Naive thymus-derived CD4-positive, alpha-beta T cell (primary cell): ENCODE data around the gene DTD1. TPM values are rescaled to one million over a fixed set of nuclear protein-coding genes. Genes with fewer than 3 reads are reported as not detected.

Experiments
- ATAC-seq: fragments of 150-1000 bp; cut with Tn5 transposase; 2 replicates; pipeline ENCODE4 v1.10.0; 2021; ENCODE audit warnings: mild to moderate bottlenecking, moderate library complexity
- CTCF ChIA-PET: fragments of 350-600 bp; sonication (Branson Sonifier 250); formaldehyde crosslinking; loops from one replicate; lab custom pipeline; 2021; ENCODE audit warnings: antibody characterized with exemption; lab: Charles Lee
- POLR2A ChIA-PET: fragments of 350-600 bp; sonication (Branson Sonifier 250); formaldehyde crosslinking; loops from one replicate; lab custom pipeline; 2021; ENCODE audit warnings: antibody characterized with exemption, inconsistent platforms; lab: Charles Lee
- DNase-seq, 9 donors: peaks; one replicate each; pipeline versions ENCODE4 v3.0.0 to v3.0.0-alpha.2; 2020 to 2022; ENCODE audit warnings: mixed read lengths in 1 of 9
- H3K27ac ChIP-seq: one replicate; pipeline ENCODE4 v1.7.0; 2013; ENCODE audit warnings: mild to moderate bottlenecking, low read depth, low read length, moderate library complexity
- H3K27me3 ChIP-seq, 2 donors: one replicate each; pipeline ENCODE4 v1.7.0; 2013; ENCODE audit warnings: low read length in 2 of 2, mild to moderate bottlenecking in 2 of 2, moderate library complexity in 2 of 2; ENCODE audit not compliant: control insufficient read depth in 2 of 2, insufficient read depth in 2 of 2
- H3K36me3 ChIP-seq, 3 experiments: 1 replicate in 2 of 3; 2 replicates in 1 of 3; pipeline ENCODE4 v1.7.0; 2013; ENCODE audit warnings: low read length in 3 of 3, mild to moderate bottlenecking in 3 of 3, moderate library complexity in 1 of 3; ENCODE audit not compliant: insufficient read depth in 3 of 3, control insufficient read depth in 2 of 3
- H3K4me1 ChIP-seq, 2 donors: one replicate each; pipeline ENCODE4 v1.7.0; 2013; ENCODE audit warnings: low read length in 2 of 2, mild to moderate bottlenecking in 2 of 2, moderate library complexity in 1 of 2; ENCODE audit not compliant: control insufficient read depth in 2 of 2, insufficient read depth in 2 of 2
- H3K4me3 ChIP-seq: 2 replicates; pipeline ENCODE4 v1.7.0; 2013; ENCODE audit warnings: mild to moderate bottlenecking, low read length
- H3K9me3 ChIP-seq, 3 experiments: 1 replicate in 2 of 3; 2 replicates in 1 of 3; pipeline ENCODE4 v1.7.0; 2013; ENCODE audit warnings: low read length in 3 of 3; ENCODE audit not compliant: control insufficient read depth in 2 of 3
- H3K27ac Mint-ChIP-seq, 9 donors: one replicate each; pipeline ENCODE4 v1.8.0; 2020 to 2022; ENCODE audit warnings: mixed read lengths in 9 of 9, mild to moderate bottlenecking in 8 of 9, moderate library complexity in 5 of 9, inconsistent platforms in 2 of 9
- H3K27me3 Mint-ChIP-seq, 5 donors: one replicate each; pipeline ENCODE4 v1.8.0; 2021 to 2022; ENCODE audit warnings: mixed read lengths in 5 of 5, mild to moderate bottlenecking in 1 of 5
- H3K36me3 Mint-ChIP-seq, 5 donors: one replicate each; pipeline ENCODE4 v1.8.0; 2020 to 2022; ENCODE audit warnings: mixed read lengths in 5 of 5, mild to moderate bottlenecking in 3 of 5, inconsistent platforms in 1 of 5
- H3K4me1 Mint-ChIP-seq, 7 donors: one replicate each; pipeline ENCODE4 v1.8.0; 2020 to 2022; ENCODE audit warnings: mixed read lengths in 7 of 7, mild to moderate bottlenecking in 3 of 7, inconsistent platforms in 1 of 7
- H3K4me3 Mint-ChIP-seq, 10 donors: one replicate each; pipeline ENCODE4 v1.8.0; 2020 to 2022; ENCODE audit warnings: mild to moderate bottlenecking in 10 of 10, mixed read lengths in 10 of 10, moderate library complexity in 6 of 10, inconsistent platforms in 2 of 10
- H3K9me3 Mint-ChIP-seq, 11 donors: one replicate each; pipeline ENCODE4 v1.8.0; 2020 to 2022; ENCODE audit warnings: mixed read lengths in 11 of 11, mild to moderate bottlenecking in 4 of 11, inconsistent platforms in 1 of 11, moderate library complexity in 1 of 11
- intact Hi-C, 2 donors: fragments of 100-400 bp; cut with micrococcal nuclease; formaldehyde crosslinking; loops; one replicate each; pipeline ENCODE4 v1.15.1; 2023
- polyA plus RNA-seq, 2 donors: library from polyadenylated mRNA; unstranded; fragments of 300-500 nt; fragmentation: Illumina TruSeq; gene quantifications; one replicate each; pipeline ENCODE4 v1.2.3, GENCODE V29; 2021
- total RNA-seq, 6 experiments: library from RNA in 5 of 6; stranded (reverse) in 5 of 6; gene quantifications; 1 replicate in 5 of 6; 2 replicates in 1 of 6; pipeline ENCODE4 v1.2.3 and lab custom pipeline; 2021 to 2026

DTD1 gene
- total and polyA plus RNA-seq, 7 experiments from 2014 or later: 12.7 to 42.5 (median 16.6) TPM

DNA sequence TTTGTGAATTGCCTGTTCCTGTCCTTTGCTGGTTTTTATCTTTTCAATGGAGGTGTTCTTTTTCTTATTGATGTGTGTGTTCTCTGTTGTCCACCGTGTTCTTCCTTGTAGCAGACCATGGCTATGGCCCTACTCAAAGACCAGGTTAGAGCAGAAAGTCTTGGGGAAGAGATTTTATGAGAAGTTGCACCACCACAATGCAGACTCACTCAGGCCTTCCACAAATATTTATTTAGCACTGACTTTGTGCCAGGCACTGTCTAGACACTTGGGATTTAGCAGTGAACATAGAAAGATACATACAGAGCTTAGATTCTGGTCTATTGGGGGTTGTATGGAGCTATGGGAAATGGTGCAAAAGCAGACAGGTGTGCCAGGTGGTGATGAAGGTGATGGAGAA lies 98.8 kb downstream of the DTD1 start:
- DNase-seq: no peak
- ATAC-seq: no peak
- H3K9me3 ChIP-seq: no peaks in the 10 kb centered on the region
- ChIA-PET POLR2A (no interaction called here), CTCF (no interaction called here)
- H3K4me1 ChIP-seq: no peaks in the 10 kb centered on the region
- no peak overlapping the region for H3K4me3 ChIP-seq
- intact Hi-C loops: no loop called here
- H3K27ac ChIP-seq: no peak overlapping the region
- Mint-ChIP-seq H3K4me1 (peaks cover 0 to 12% (median 3%) of the 10 kb centered on the region in 7 donors), H3K27ac (peak overlapping the region in 1 of 9 donors; percentile 55), H3K27me3 (no peaks in the 10 kb centered on the region), H3K4me3 (no peak overlapping the region), H3K9me3 (no peaks in the 10 kb centered on the region), H3K36me3 (peaks cover 0 to 27% (median 0%) of the 10 kb centered on the region in 5 donors)
- H3K27me3 ChIP-seq: no peaks in the 10 kb centered on the region
- H3K36me3 ChIP-seq: no peaks in the 10 kb centered on the region

GRCh38 chr20:18688676-18689075 lies 100.8 kb downstream of the DTD1 start:
- H3K4me3 ChIP-seq: no peak overlapping the region
- POLR2A ChIA-PET: no interaction called here
- Mint-ChIP-seq H3K9me3 (peaks cover 0 to 1% (median 0%) of the 10 kb centered on the region in 11 donors), H3K36me3 (peaks cover 0 to 29% (median 10%) of the 10 kb centered on the region in 5 donors), H3K27me3 (no peaks in the 10 kb centered on the region), H3K4me1 (peaks cover 0 to 12% (median under 1%) of the 10 kb centered on the region in 7 donors), H3K27ac (peak overlapping the region in 1 of 9 donors; percentile 56), H3K4me3 (no peak overlapping the region)
- ATAC-seq (no peak), DNase-seq (no peak)
- H3K27me3 ChIP-seq: no peaks in the 10 kb centered on the region
- H3K4me1 ChIP-seq: no peaks in the 10 kb centered on the region
- CTCF ChIA-PET: no interaction called here
- H3K27ac ChIP-seq: no peak overlapping the region
- intact Hi-C loops: no loop called here
- H3K36me3 ChIP-seq: no peaks in the 10 kb centered on the region
- H3K9me3 ChIP-seq: no peaks in the 10 kb centered on the region

DNA sequence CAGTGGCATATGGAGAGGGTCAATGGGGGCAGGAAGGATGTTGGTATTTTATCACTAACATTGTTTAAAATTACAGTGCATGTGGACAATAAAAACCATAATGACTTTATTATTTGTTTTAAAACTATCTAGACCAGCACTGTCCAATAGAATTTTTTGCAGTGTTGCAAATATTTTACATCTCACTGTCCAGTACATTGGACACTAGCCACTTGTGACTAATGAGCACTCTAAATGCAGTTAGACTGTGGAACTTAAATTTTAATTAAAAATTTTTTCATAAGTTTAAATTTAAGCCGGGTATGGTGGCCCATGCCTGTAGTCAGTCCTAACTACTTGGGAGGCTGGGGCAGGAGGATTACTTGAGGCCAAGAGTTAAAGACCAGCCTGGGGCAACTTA lies 101.7 kb downstream of the DTD1 start:
- CTCF ChIA-PET: no interaction called here
- Histone ChIP-seq H3K9me3 (no peaks in the 10 kb centered on the region), H3K27me3 (no peaks in the 10 kb centered on the region), H3K4me3 (no peak overlapping the region), H3K36me3 (no peaks in the 10 kb centered on the region), H3K4me1 (no peaks in the 10 kb centered on the region), H3K27ac (no peak overlapping the region)
- H3K27ac Mint-ChIP-seq: no peak overlapping the region
- H3K9me3 Mint-ChIP-seq: peaks cover 0 to 1% (median 0%) of the 10 kb centered on the region in 11 donors
- intact Hi-C loops: no loop called here
- POLR2A ChIA-PET: no interaction called here
- no peak for ATAC-seq
- DNase-seq: no peak
- peaks cover 0 to 12% (median 0%) of the 10 kb centered on the region in 7 donors for H3K4me1 Mint-ChIP-seq
- no peak overlapping the region for H3K4me3 Mint-ChIP-seq
- no peaks in the 10 kb centered on the region for H3K27me3 Mint-ChIP-seq
- peaks cover 0 to 35% (median 15%) of the 10 kb centered on the region in 5 donors for H3K36me3 Mint-ChIP-seq

DNA sequence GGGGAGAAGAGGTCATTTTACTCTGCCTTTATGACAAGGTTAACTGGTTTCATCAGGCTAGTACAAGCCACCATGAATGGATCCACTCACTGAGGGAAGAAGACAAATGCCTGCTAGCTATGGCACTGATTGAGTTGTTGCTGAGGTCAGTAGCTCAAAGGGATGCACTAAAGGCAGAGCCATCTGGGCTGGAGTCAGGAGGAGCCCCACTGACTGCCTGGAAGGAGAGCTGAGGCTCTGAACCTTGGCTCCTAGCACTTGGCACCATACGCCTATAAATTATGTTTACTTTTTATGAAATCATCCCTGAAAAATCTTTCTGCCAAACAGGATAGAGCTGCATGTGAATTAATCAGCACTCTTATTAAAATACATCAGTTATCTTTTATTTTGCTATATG lies 104.6 kb downstream of the DTD1 start:
- Histone ChIP-seq H3K4me3 (no peak overlapping the region), H3K27me3 (no peaks in the 10 kb centered on the region), H3K27ac (no peak overlapping the region), H3K36me3 (no peaks in the 10 kb centered on the region), H3K9me3 (no peaks in the 10 kb centered on the region), H3K4me1 (no peaks in the 10 kb centered on the region)
- POLR2A ChIA-PET: no interaction called here
- DNase-seq: no peak
- ATAC-seq: no peak
- Mint-ChIP-seq H3K27ac (no peak overlapping the region), H3K4me1 (peaks cover 0 to 5% (median 0%) of the 10 kb centered on the region in 7 donors), H3K36me3 (peaks cover 0 to 33% (median 19%) of the 10 kb centered on the region in 5 donors), H3K9me3 (peaks cover 0 to 1% (median 0%) of the 10 kb centered on the region in 11 donors), H3K4me3 (no peak overlapping the region), H3K27me3 (no peaks in the 10 kb centered on the region)
- CTCF ChIA-PET: no interaction called here
- intact Hi-C loops: no loop called here

DNA sequence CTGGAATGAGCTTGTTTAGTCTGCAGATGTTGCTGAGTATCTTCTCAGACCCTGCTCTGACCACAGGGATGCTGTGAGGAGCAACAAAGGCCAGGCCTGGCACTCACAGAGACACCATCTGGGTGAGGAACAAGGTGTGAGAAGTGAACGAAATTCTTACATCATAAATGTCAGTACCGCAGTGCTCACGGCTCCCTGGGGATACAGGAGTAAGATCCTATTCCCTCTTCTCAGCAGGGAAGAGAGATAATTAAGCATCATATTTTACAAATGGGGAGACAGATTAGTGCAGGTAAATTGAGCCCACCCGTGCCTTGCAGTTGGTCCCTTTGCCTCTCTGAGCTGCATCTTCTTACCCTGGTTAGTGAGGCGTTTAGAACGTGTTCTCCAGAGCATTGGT lies 106.2 kb downstream of the DTD1 start:
- ChIA-PET POLR2A (interaction anchor here (0.9 kb wide), 1 partner anchor 9 kb away, joined by 3 read pairs; no protein-coding TSS in a partner anchor), CTCF (no interaction called here)
- H3K4me1 Mint-ChIP-seq: peaks cover 0 to 5% (median 0%) of the 10 kb centered on the region in 7 donors
- no peak overlapping the region for H3K4me3 Mint-ChIP-seq
- ATAC-seq: no peak
- Histone ChIP-seq H3K9me3 (no peaks in the 10 kb centered on the region), H3K36me3 (no peaks in the 10 kb centered on the region), H3K4me1 (no peaks in the 10 kb centered on the region), H3K4me3 (no peak overlapping the region), H3K27ac (no peak overlapping the region), H3K27me3 (no peaks in the 10 kb centered on the region)
- no peaks in the 10 kb centered on the region for H3K27me3 Mint-ChIP-seq
- peaks cover 0 to 1% (median 0%) of the 10 kb centered on the region in 11 donors for H3K9me3 Mint-ChIP-seq
- H3K36me3 Mint-ChIP-seq: peaks cover 0 to 40% (median 28%) of the 10 kb centered on the region in 5 donors
- H3K27ac Mint-ChIP-seq: no peak overlapping the region
- intact Hi-C loops: no loop called here
- DNase-seq: no peak

GRCh38 chr20:18695175-18695574 lies 107.3 kb downstream of the DTD1 start:
- Mint-ChIP-seq H3K27ac (no peak overlapping the region), H3K4me1 (peaks cover 0 to 6% (median 0%) of the 10 kb centered on the region in 7 donors), H3K27me3 (no peaks in the 10 kb centered on the region), H3K4me3 (no peak overlapping the region), H3K9me3 (peaks cover 0 to 1% (median 0%) of the 10 kb centered on the region in 11 donors), H3K36me3 (peaks cover 0 to 51% (median 31%) of the 10 kb centered on the region in 5 donors)
- H3K27ac ChIP-seq: no peak overlapping the region
- no peaks in the 10 kb centered on the region for H3K4me1 ChIP-seq
- CTCF ChIA-PET: no interaction called here
- POLR2A ChIA-PET: no interaction called here
- H3K27me3 ChIP-seq: no peaks in the 10 kb centered on the region
- DNase-seq (no peak), ATAC-seq (no peak)
- H3K4me3 ChIP-seq: no peak overlapping the region
- H3K9me3 ChIP-seq: no peaks in the 10 kb centered on the region
- H3K36me3 ChIP-seq: no peaks in the 10 kb centered on the region
- intact Hi-C loops: no loop called here

- ChIA-PET CTCF (no interaction called here), POLR2A (no interaction called here)
- no peaks in the 10 kb centered on the region for H3K4me1 ChIP-seq
- no peaks in the 10 kb centered on the region for H3K9me3 ChIP-seq
- no peaks in the 10 kb centered on the region for H3K36me3 ChIP-seq
- no peak for DNase-seq
- H3K27ac ChIP-seq: no peak overlapping the region
- H3K27ac Mint-ChIP-seq: no peak overlapping the region
- H3K36me3 Mint-ChIP-seq: peaks cover 0 to 48% (median 18%) of the 10 kb centered on the region in 5 donors
- no peak overlapping the region for H3K4me3 Mint-ChIP-seq
- intact Hi-C loops: no loop called here
- H3K27me3 ChIP-seq: no peaks in the 10 kb centered on the region
- H3K9me3 Mint-ChIP-seq: no peaks in the 10 kb centered on the region
- ATAC-seq: no peak
- peaks cover 0 to 22% (median 7%) of the 10 kb centered on the region in 7 donors for H3K4me1 Mint-ChIP-seq
- H3K4me3 ChIP-seq: no peak overlapping the region
- no peaks in the 10 kb centered on the region for H3K27me3 Mint-ChIP-seq
These were observed 111.0 kb downstream of the DTD1 start for GRCh38 chr20:18698735-18699380.
